HG03103 (cell line): ENCODE results near the gene VPS36.
"Not testable (repeated sequence)": the region's sequence is repeated elsewhere in the genome, so short reads cannot be mapped to it uniquely, and the experiment has no call there.

Experiments
- ATAC-seq: cut with Tn5 transposase; IDR thresholded peaks from one replicate; pipeline ENCODE4 v1.9.1; 2021; ENCODE audit warnings: low read depth; ENCODE audit not compliant: unreplicated experiment

The VPS36 gene

GRCh38 chr13:52383366-52383765 lies 67.1 kb downstream of the VPS36 start:
- ATAC-seq, result no peak

GRCh38 chr13:52378312-52378711 lies 72.1 kb downstream of the VPS36 start:
- no peak for ATAC-seq

GRCh38 chr13:52377898-52378297 lies 72.5 kb downstream of the VPS36 start:
- ATAC-seq, result no peak

- ATAC-seq, result no peak
Measured at GRCh38 chr13:52374873-52375411, 75.5 kb downstream of the VPS36 start.

GRCh38 chr13:52374389-52374788 lies 76.0 kb downstream of the VPS36 start:
- ATAC-seq, result no peak

GRCh38 chr13:52373277-52373676 lies 77.2 kb downstream of the VPS36 start:
- ATAC-seq, result not testable (repeated sequence)

GRCh38 chr13:52371736-52372247 lies 78.6 kb downstream of the VPS36 start:
- no peak for ATAC-seq

GRCh38 chr13:52366291-52366690 lies 84.1 kb downstream of the VPS36 start:
- ATAC-seq, result no peak
